H9 (cell line): ENCODE measurements around the gene ZBTB45. TPM values are rescaled to one million over a fixed set of nuclear protein-coding genes. Genes with fewer than 3 reads are reported as not detected.
"Not testable (repeated sequence)": the region's sequence is repeated elsewhere in the genome, so short reads cannot be mapped to it uniquely, and the experiment has no call there.

ENCODE experiments used
- DNase-seq: peaks from one replicate; pipeline ENCODE4 v3.0.0-alpha.2; 2017
- H2AFZ ChIP-seq: one replicate; pipeline ENCODE4 v1.6.1; 2013; ENCODE audit warnings: mild to moderate bottlenecking, low read length, control low read depth, moderate library complexity
- H2AK5ac ChIP-seq: 2 replicates; pipeline ENCODE4 v1.6.1; 2013; ENCODE audit warnings: low read length, control low read depth, mixed read lengths; ENCODE audit not compliant: insufficient read length
- H2BK120ac ChIP-seq: one replicate; pipeline ENCODE4 v1.6.1; 2013; ENCODE audit warnings: low read depth, mild to moderate bottlenecking, low read length, control low read depth, inconsistent platforms; ENCODE audit not compliant: poor library complexity, severe bottlenecking
- H2BK12ac ChIP-seq: 2 replicates; pipeline ENCODE4 v1.6.1; 2013; ENCODE audit warnings: low read length, control low read depth, mixed read lengths, low read depth; ENCODE audit not compliant: insufficient read length
- H2BK15ac ChIP-seq: 2 replicates; pipeline ENCODE4 v1.6.1; 2013; ENCODE audit warnings: low read depth, low read length, control low read depth
- H2BK20ac ChIP-seq: one replicate; pipeline ENCODE4 v1.6.1; 2013; ENCODE audit warnings: low read depth, mild to moderate bottlenecking, low read length, control low read depth, inconsistent platforms; ENCODE audit not compliant: poor library complexity, severe bottlenecking
- H2BK5ac ChIP-seq: 2 replicates; pipeline ENCODE4 v1.6.1; 2013; ENCODE audit warnings: low read length, control low read depth, mixed read lengths; ENCODE audit not compliant: insufficient read length
- H3K14ac ChIP-seq: 2 replicates; pipeline ENCODE4 v1.6.1; 2013; ENCODE audit warnings: low read length, control low read depth; ENCODE audit not compliant: insufficient read depth
- H3K18ac ChIP-seq: 2 replicates; pipeline ENCODE4 v1.6.1; 2013; ENCODE audit warnings: low read depth, mild to moderate bottlenecking, mixed read lengths, low read length, control low read depth; ENCODE audit not compliant: insufficient read length
- H3K23ac ChIP-seq: 2 replicates; pipeline ENCODE4 v1.6.1; 2013; ENCODE audit warnings: low read length, control low read depth, mixed read lengths, low read depth; ENCODE audit not compliant: insufficient read length
- H3K23me2 ChIP-seq: 2 replicates; pipeline ENCODE4 v1.6.1; 2013; ENCODE audit warnings: low read depth, mild to moderate bottlenecking, mixed read lengths, low read length, control low read depth; ENCODE audit not compliant: insufficient read length, poor library complexity, severe bottlenecking
- H3K27ac ChIP-seq: 2 replicates; pipeline ENCODE4 v1.5.1; 2013; ENCODE audit warnings: low read length, control low read depth, mixed read lengths, low read depth; ENCODE audit not compliant: insufficient read length
- H3K27me3 ChIP-seq: 2 replicates; pipeline ENCODE4 v1.6.1; 2013; ENCODE audit warnings: low read length, control low read depth, inconsistent platforms; ENCODE audit not compliant: insufficient read depth
- H3K4ac ChIP-seq: 2 replicates; pipeline ENCODE4 v1.6.1; 2013; ENCODE audit warnings: low read depth, mild to moderate bottlenecking, control low read depth, inconsistent platforms, low read length, moderate library complexity
- H3K4me1 ChIP-seq: 2 replicates; pipeline ENCODE4 v1.6.1; 2013; ENCODE audit warnings: low read length, control low read depth, inconsistent platforms; ENCODE audit not compliant: insufficient read depth
- H3K4me2 ChIP-seq: 2 replicates; pipeline ENCODE4 v1.6.1; 2013; ENCODE audit warnings: low read length, control low read depth, mixed read lengths; ENCODE audit not compliant: insufficient read length, insufficient read depth
- H3K56ac ChIP-seq: 2 replicates; pipeline ENCODE4 v1.6.1; 2013; ENCODE audit warnings: low read depth, mild to moderate bottlenecking, mixed read lengths, low read length, control low read depth; ENCODE audit not compliant: insufficient read length
- H3K79me1 ChIP-seq: 2 replicates; pipeline ENCODE4 v1.6.1; 2013; ENCODE audit warnings: low read depth, mild to moderate bottlenecking, moderate library complexity, low read length, control low read depth, inconsistent platforms; ENCODE audit not compliant: insufficient read depth, poor library complexity, severe bottlenecking
- H3K79me2 ChIP-seq: 2 replicates; pipeline ENCODE4 v1.6.1; 2013; ENCODE audit warnings: low read length, control low read depth, inconsistent platforms; ENCODE audit not compliant: insufficient read depth
- H3K9ac ChIP-seq: 2 replicates; pipeline ENCODE4 v1.6.1; 2013; ENCODE audit warnings: low read length, control low read depth, mixed read lengths; ENCODE audit not compliant: insufficient read length; ENCODE audit errors: extremely low read depth
- H3K9me3 ChIP-seq: one replicate; pipeline ENCODE4 v1.6.1; 2013; ENCODE audit warnings: low read depth, low read length, inconsistent platforms; ENCODE audit not compliant: control insufficient read depth
- H3T11ph ChIP-seq: one replicate; pipeline ENCODE4 v1.6.1; 2013; ENCODE audit warnings: mild to moderate bottlenecking, low read length, control low read depth, inconsistent platforms
- H4K20me1 ChIP-seq: one replicate; pipeline ENCODE4 v1.6.1; 2013; ENCODE audit not compliant: control insufficient read depth, insufficient read length, insufficient read depth
- H4K5ac ChIP-seq: 2 replicates; pipeline ENCODE4 v1.6.1; 2013; ENCODE audit warnings: low read depth, mild to moderate bottlenecking, mixed read lengths, low read length, control low read depth; ENCODE audit not compliant: insufficient read length
- H4K8ac ChIP-seq: replicated peaks from 2 replicates; pipeline ENCODE4 v1.6.1; 2013; ENCODE audit warnings: low read length, control low read depth, mixed read lengths, low read depth; ENCODE audit not compliant: insufficient read length
- H4K91ac ChIP-seq: 2 replicates; pipeline ENCODE4 v1.6.1; 2013; ENCODE audit warnings: low read depth, mild to moderate bottlenecking, moderate library complexity, mixed read lengths, low read length, control low read depth; ENCODE audit not compliant: insufficient read length
- H3K27ac Mint-ChIP-seq, 3 experiments: 2 replicates in 2 of 3; 3 replicates in 1 of 3; pipeline ENCODE4 v1.8.0; 2020 to 2021; ENCODE audit warnings: mixed read lengths in 3 of 3, mild to moderate bottlenecking in 1 of 3, moderate library complexity in 1 of 3
- H3K27me3 Mint-ChIP-seq: 2 replicates; pipeline ENCODE4 v1.8.0; 2021; ENCODE audit warnings: low read depth, mild to moderate bottlenecking, moderate library complexity, mixed read lengths
- H3K36me3 Mint-ChIP-seq, 3 experiments: 2 replicates in 2 of 3; 3 replicates in 1 of 3; pipeline ENCODE4 v1.8.0; 2020 to 2021; ENCODE audit warnings: low read depth in 3 of 3, mixed read lengths in 3 of 3; ENCODE audit not compliant: insufficient read depth in 1 of 3
- H3K4me1 Mint-ChIP-seq, 2 experiments: 2 replicates each; pipeline ENCODE4 v1.8.0; 2020; ENCODE audit warnings: mixed read lengths in 2 of 2
- H3K4me3 Mint-ChIP-seq, 2 experiments: 2 replicates in 1 of 2; 3 replicates in 1 of 2; pipeline ENCODE4 v1.8.0; 2020 to 2021; ENCODE audit warnings: mild to moderate bottlenecking in 2 of 2, mixed read lengths in 2 of 2, moderate library complexity in 1 of 2
- H3K9me3 Mint-ChIP-seq, 2 experiments: 2 replicates in 1 of 2; 3 replicates in 1 of 2; pipeline ENCODE4 v1.8.0; 2020; ENCODE audit warnings: mild to moderate bottlenecking in 2 of 2, mixed read lengths in 2 of 2, moderate library complexity in 1 of 2
- WGBS: extraction: QIAGEN DNeasy Blood & Tissue Kit; methylation state at CpG from one replicate; pipeline ENCODE4 v1.1.7; 2013; ENCODE audit warnings: missing lambda C conversion rate, low lambda C conversion rate, mixed read lengths; ENCODE audit not compliant: insufficient read length; ENCODE audit errors: extremely low coverage; 5-methylcytosine and 5-hydroxymethylcytosine counted together
- total RNA-seq: library from RNA; stranded (reverse); gene quantifications from 2 replicates; pipeline ENCODE4 v1.2.1, GENCODE V29; 2021
- TF ChIP-seq, protein P1 (sequence below): fragments of 200-600 bp; sonication (generic); conservative IDR thresholded peaks from 3 replicates; pipeline ENCODE4 v1.8.0; 2021; ENCODE audit warnings: antibody characterized with exemption, mild to moderate bottlenecking

ZBTB45 gene
- total RNA-seq, 1 experiment from 2014 or later: 18.7 TPM

DNA sequence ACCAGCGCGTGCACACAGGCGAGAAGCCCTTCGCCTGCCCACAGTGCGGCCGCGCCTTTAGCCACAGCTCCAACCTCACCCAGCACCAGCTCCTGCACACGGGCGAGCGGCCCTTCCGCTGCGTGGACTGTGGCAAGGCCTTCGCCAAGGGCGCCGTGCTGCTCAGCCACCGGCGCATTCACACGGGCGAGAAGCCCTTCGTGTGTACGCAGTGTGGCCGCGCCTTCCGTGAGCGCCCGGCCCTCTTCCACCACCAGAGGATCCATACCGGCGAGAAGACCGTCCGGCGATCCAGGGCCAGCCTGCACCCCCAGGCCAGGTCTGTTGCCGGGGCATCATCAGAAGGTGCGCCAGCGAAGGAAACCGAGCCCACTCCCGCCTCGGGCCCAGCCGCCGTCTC lies 47.9 kb downstream of the ZBTB45 start:
- Histone ChIP-seq H3K27ac (no peak overlapping the region), H3K79me1 (no peaks in the 10 kb centered on the region), H3K27me3 (no peaks in the 10 kb centered on the region), H2AFZ (no peak overlapping the region), H3K4me2 (no peak overlapping the region), H3K79me2 (no peaks in the 10 kb centered on the region), H3T11ph (no peak overlapping the region), H3K23ac (no peak overlapping the region), H3K23me2 (peaks cover 6% of the 10 kb centered on the region), H4K91ac (no peak overlapping the region), H4K5ac (no peak overlapping the region), H3K56ac (no peak overlapping the region), H2BK15ac (no peak overlapping the region), H3K9ac (no peak overlapping the region), H3K14ac (no peak overlapping the region), H2BK12ac (no peak overlapping the region), H4K20me1 (no peaks in the 10 kb centered on the region), H2BK120ac (no peak overlapping the region), H2AK5ac (no peak overlapping the region), H4K8ac (no peak overlapping the region), H2BK20ac (no peak overlapping the region), H3K4ac (no peak overlapping the region), H2BK5ac (no peak overlapping the region), H3K9me3 (no peaks in the 10 kb centered on the region), H3K4me1 (no peaks in the 10 kb centered on the region), H3K18ac (no peak overlapping the region)
- Mint-ChIP-seq H3K36me3 (peaks cover 2 to 20% (median 4%) of the 10 kb centered on the region in 3 experiments; a peak in 6 of 7 replicates), H3K4me1 (peaks cover 17% of the 10 kb centered on the region in 2 experiments), H3K4me3 (no peak overlapping the region), H3K27me3 (no peaks in the 10 kb centered on the region), H3K27ac (no peak overlapping the region), H3K9me3 (no peaks in the 10 kb centered on the region; a peak in 1 of 5 replicates)
- TF ChIP-seq, protein P1, sequence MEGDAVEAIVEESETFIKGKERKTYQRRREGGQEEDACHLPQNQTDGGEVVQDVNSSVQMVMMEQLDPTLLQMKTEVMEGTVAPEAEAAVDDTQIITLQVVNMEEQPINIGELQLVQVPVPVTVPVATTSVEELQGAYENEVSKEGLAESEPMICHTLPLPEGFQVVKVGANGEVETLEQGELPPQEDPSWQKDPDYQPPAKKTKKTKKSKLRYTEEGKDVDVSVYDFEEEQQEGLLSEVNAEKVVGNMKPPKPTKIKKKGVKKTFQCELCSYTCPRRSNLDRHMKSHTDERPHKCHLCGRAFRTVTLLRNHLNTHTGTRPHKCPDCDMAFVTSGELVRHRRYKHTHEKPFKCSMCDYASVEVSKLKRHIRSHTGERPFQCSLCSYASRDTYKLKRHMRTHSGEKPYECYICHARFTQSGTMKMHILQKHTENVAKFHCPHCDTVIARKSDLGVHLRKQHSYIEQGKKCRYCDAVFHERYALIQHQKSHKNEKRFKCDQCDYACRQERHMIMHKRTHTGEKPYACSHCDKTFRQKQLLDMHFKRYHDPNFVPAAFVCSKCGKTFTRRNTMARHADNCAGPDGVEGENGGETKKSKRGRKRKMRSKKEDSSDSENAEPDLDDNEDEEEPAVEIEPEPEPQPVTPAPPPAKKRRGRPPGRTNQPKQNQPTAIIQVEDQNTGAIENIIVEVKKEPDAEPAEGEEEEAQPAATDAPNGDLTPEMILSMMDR: no peak
- peak; percentile 18 for DNase-seq
- whole genome bisulfite sequencing: no CpG with 5 or more reads among the region's 39 CpGs

DNA sequence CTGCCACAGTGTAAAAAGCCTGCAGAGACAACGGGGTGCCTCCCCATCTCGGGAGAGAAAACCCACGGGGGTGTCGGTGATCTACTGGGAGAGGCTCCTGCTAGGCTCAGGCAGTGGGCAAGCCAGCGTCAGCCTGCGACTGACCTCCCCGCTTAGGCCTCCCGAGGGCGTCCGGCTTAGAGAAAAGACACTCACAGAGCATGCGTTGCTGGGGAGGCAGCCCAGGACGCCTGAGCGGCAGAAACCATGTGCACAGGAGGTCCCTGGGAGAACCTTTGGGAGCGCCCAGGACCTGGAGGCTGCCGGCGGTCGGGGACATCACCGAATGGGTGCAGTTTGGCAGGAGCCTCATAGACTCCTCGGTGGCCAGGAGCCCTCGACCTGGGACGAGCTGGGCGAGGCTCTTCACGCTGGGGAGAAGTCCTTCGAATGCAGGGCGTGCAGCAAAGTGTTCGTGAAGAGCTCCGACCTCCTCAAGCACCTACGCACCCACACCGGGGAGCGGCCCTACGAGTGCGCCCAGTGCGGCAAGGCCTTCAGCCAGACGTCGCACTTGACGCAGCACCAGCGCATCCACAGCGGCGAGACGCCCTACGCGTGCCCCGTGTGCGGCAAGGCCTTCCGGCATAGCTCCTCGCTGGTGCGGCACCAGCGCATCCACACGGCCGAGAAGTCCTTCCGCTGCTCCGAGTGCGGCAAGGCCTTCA lies 48.6 kb downstream of the ZBTB45 start:
- H3K23me2 ChIP-seq, H3K4me3 Mint-ChIP-seq, H3K27ac Mint-ChIP-seq, H2AFZ ChIP-seq, H4K20me1 ChIP-seq, H3K9ac ChIP-seq, H2BK5ac ChIP-seq, H3K23ac ChIP-seq, H3K4me1 ChIP-seq, H3K56ac ChIP-seq, H3K18ac ChIP-seq, H3K9me3 ChIP-seq, H4K8ac ChIP-seq, H2BK20ac ChIP-seq, H3K27me3 ChIP-seq, H2AK5ac ChIP-seq, H2BK12ac ChIP-seq, H3K4me2 ChIP-seq, H3K27me3 Mint-ChIP-seq, H3K79me1 ChIP-seq, H3K14ac ChIP-seq, H2BK15ac ChIP-seq, H4K5ac ChIP-seq, H3K9me3 Mint-ChIP-seq, H3T11ph ChIP-seq, H2BK120ac ChIP-seq, DNase-seq, H4K91ac ChIP-seq, H3K79me2 ChIP-seq, H3K27ac ChIP-seq, H3K4ac ChIP-seq: not testable (repeated sequence)
- H3K4me1 Mint-ChIP-seq: peaks cover 17 to 18% of the 10 kb centered on the region in 2 experiments
- no CpG with 5 or more reads among the region's 53 CpGs for WGBS
- peaks cover 2 to 20% (median 4%) of the 10 kb centered on the region in 3 experiments; a peak in 6 of 7 replicates for H3K36me3 Mint-ChIP-seq
